ELR (cell line): ENCODE data around the gene ARF1.

Source experiments
- DNase-seq: peaks from one replicate; pipeline ENCODE4 v3.0.0-alpha.2; 2015; ENCODE audit warnings: low read depth

ARF1 gene

DNA sequence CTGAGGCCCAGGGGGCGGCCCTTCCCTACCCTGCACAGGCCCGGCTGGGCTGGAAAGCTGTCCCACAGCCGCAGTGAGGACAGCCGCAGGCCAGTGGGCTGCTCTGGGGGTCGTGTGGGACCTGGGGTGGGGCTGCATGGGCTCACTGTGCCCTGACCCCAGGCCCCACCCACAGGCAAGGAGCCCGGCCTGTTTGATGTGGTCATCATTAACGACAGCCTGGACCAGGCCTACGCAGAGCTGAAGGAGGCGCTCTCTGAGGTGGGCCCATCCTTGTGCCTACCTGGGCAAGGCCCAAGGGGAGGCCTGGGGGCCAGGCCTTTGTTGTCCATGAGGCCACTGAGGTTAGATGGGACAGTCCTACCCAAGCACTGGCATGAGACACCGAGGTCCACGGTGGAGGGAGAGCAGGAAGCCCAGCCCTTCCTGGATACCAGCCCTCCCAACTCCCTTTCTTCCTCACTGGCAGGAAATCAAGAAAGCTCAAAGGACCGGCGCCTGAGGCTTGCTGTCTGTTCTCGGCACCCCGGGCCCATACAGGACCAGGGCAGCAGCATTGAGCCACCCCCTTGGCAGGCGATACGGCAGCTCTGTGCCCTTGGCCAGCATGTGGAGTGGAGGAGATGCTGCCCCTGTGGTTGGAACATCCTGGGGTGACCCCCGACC is 65.8 kb downstream of the ARF1 start:
- DNase-seq: no peak
